CMK (cell line): ENCODE results near the gene AUNIP.
A peak's percentile ranks its signal among the peaks of the same experiment; 100 is the strongest.

Experiments
- DNase-seq: peaks from one replicate; pipeline ENCODE4 v3.0.0-alpha.2; 2010; ENCODE audit warnings: low read depth

Gene AUNIP

GRCh38 chr1:25809283-25809926, 49.9 kb downstream of the AUNIP start:
- no peak for DNase-seq

- DNase-seq = no peak
These were observed 50.6 kb downstream of the AUNIP start for GRCh38 chr1:25808481-25809244.

- no peak for DNase-seq
These were observed 51.5 kb downstream of the AUNIP start for GRCh38 chr1:25807480-25808390.

GRCh38 chr1:25806418-25806817, 52.8 kb downstream of the AUNIP start:
- DNase-seq = no peak

GRCh38 chr1:25805863-25806225, 53.4 kb downstream of the AUNIP start:
- no peak for DNase-seq

GRCh38 chr1:25804964-25805862, 54.0 kb downstream of the AUNIP start:
- no peak for DNase-seq

GRCh38 chr1:25804244-25804963, 54.9 kb downstream of the AUNIP start:
- no peak for DNase-seq

- DNase-seq = no peak
These were observed 55.9 kb downstream of the AUNIP start for GRCh38 chr1:25803368-25803767.

GRCh38 chr1:25802915-25803314, 56.3 kb downstream of the AUNIP start:
- no peak for DNase-seq

GRCh38 chr1:25800703-25801377, 58.4 kb downstream of the AUNIP start:
- DNase-seq = no peak

- DNase-seq = peak; percentile 95
These were observed 59.1 kb downstream of the AUNIP start, which contains the start of gene SELENON for GRCh38 chr1:25799935-25800702. Gene SELENON (plus strand): TSS chr1:25800193. CDS start chr1:25800231, 38 bp downstream.

GRCh38 chr1:25799352-25799934, 59.8 kb downstream of the AUNIP start:
- DNase-seq = no peak

- no peak for DNase-seq
These were observed 60.4 kb downstream of the AUNIP start for GRCh38 chr1:25798666-25799351.

GRCh38 chr1:25797939-25798338, 61.3 kb downstream of the AUNIP start:
- DNase-seq = no peak

- DNase-seq = peak; percentile 71
These were observed 62.3 kb downstream of the AUNIP start for GRCh38 chr1:25796811-25797458.

- DNase-seq = no peak
These were observed 63.1 kb downstream of the AUNIP start for GRCh38 chr1:25795946-25796810.

GRCh38 chr1:25795211-25795610, 64.0 kb downstream of the AUNIP start:
- DNase-seq = no peak
